Spleen (tissue), 11 donors: ENCODE measurements around the gene GIPC2. TPM values are rescaled to one million over a fixed set of nuclear protein-coding genes. Genes with fewer than 3 reads are reported as not detected.

ENCODE experiments used
- DNase-seq: peaks from one replicate; pipeline ENCODE4 v3.0.0-alpha.2; 2020
- H3K27ac ChIP-seq, 8 donors: fragments of 200-600 bp; sonication (generic) in 7 of 8; 1 replicate in 4 of 8; 2 replicates in 4 of 8; pipeline versions ENCODE4 v1.5.0 to v1.8.0; 2016 to 2021; ENCODE audit warnings: inconsistent platforms in 4 of 8, mild to moderate bottlenecking in 4 of 8, moderate library complexity in 1 of 8
- H3K27me3 ChIP-seq, 7 donors: fragments of 200-600 bp; sonication (generic) in 6 of 7; replicated peaks in 1 of 7; 1 replicate in 4 of 7; 2 replicates in 3 of 7; pipeline versions ENCODE4 v1.5.0 to v1.8.0; 2016 to 2021; ENCODE audit warnings: inconsistent platforms in 3 of 7, mild to moderate bottlenecking in 1 of 7
- H3K36me3 ChIP-seq, 6 donors: fragments of 200-600 bp; sonication (generic) in 5 of 6; 1 replicate in 4 of 6; 2 replicates in 2 of 6; pipeline versions ENCODE4 v1.5.0 to v1.8.0; 2016 to 2021; ENCODE audit warnings: inconsistent platforms in 2 of 6
- H3K4me1 ChIP-seq, 6 donors: fragments of 200-600 bp; sonication (generic) in 5 of 6; 1 replicate in 3 of 6; 2 replicates in 3 of 6; pipeline versions ENCODE4 v1.5.0 to v1.8.0; 2016 to 2021; ENCODE audit warnings: inconsistent platforms in 3 of 6
- H3K4me3 ChIP-seq, 8 donors: fragments of 200-600 bp; sonication (generic) in 7 of 8; 1 replicate in 4 of 8; 2 replicates in 4 of 8; pipeline versions ENCODE4 v1.5.0 to v1.8.0; 2016 to 2021; ENCODE audit warnings: inconsistent platforms in 4 of 8, mild to moderate bottlenecking in 4 of 8, moderate library complexity in 2 of 8
- H3K9me3 ChIP-seq, 8 donors: fragments of 200-600 bp; sonication (generic) in 7 of 8; 1 replicate in 4 of 8; 2 replicates in 4 of 8; pipeline versions ENCODE4 v1.5.0 to v1.8.0; 2016 to 2021; ENCODE audit warnings: inconsistent platforms in 4 of 8
- CTCF ChIP-seq, 11 experiments: fragments of 200-600 bp in 7 of 11; fragments of 450-650 bp in 4 of 11; sonication (generic) in 4 of 11; IDR thresholded peaks in 8 of 11; conservative IDR thresholded peaks in 3 of 11; 1 replicate in 7 of 11; 2 replicates in 4 of 11; pipeline versions ENCODE4 v1.4.0 to v1.8.0; 2016 to 2021; ENCODE audit warnings: antibody characterized with exemption in 11 of 11, inconsistent platforms in 4 of 11, mild to moderate bottlenecking in 1 of 11
- POLR2A ChIP-seq, 3 donors: fragments of 450-650 bp; IDR thresholded peaks; one replicate each; pipeline ENCODE4 v1.5.1; 2017; ENCODE audit warnings: antibody characterized with exemption in 3 of 3, mild to moderate bottlenecking in 1 of 3
- POLR2AphosphoS5 ChIP-seq, 3 donors: sonication (generic); formaldehyde crosslinking; IDR thresholded peaks; one replicate each; pipeline ENCODE4 v1.5.1; 2017; ENCODE audit warnings: antibody characterized with exemption in 3 of 3
- WGBS, 5 donors: extraction: QIAGEN DNeasy Blood & Tissue Kit in 3 of 5; methylation state at CpG; one replicate each; pipeline versions ENCODE4 v1.1.5 to v1.1.7; 2013 to 2018; 5-methylcytosine and 5-hydroxymethylcytosine counted together
- intact Hi-C: fragments of 100-400 bp; cut with DNase I; formaldehyde crosslinking; loops from one replicate; pipeline ENCODE4 v1.15.0; 2023; ENCODE audit warnings: low total_unique reads
- polyA plus RNA-seq, 3 donors: library from polyadenylated mRNA; stranded (reverse); fragments of 200-250 nt; gene quantifications; one replicate each; pipeline ENCODE4 v1.2.1, GENCODE V29; 2013
- total RNA-seq, 7 donors: library from RNA; depleted of rRNA in 3 of 7; stranded (reverse); fragments of >200 nt in 3 of 7; fragmentation: NEBNext Ultra II Directional in 4 of 7; extraction: Animal tissue kit (Norgen Biotek cat#: 25700) in 4 of 7; gene quantifications; one replicate each; pipeline versions ENCODE4 v1.1.0 to v1.2.1, GENCODE V29; 2016 to 2021
- donor health status: healthy with polysubstance abuse.
- donor health status: DM: no; HTN: no; CAD: no; lungs with moderate emphysema.
- donor health status: DM: no; HTN: no; CAD: no.
- donor health status: Bipolar disorder and iron deficiency.
- donor health status: healthy.
- donor health status: DM: no; HTN: no; CAD: no.
- donor health status: DM: yes; HTN: yes; CAD: no.

Gene GIPC2
- total and polyA plus RNA-seq, 10 donors: 5.5 to 49.9 (median 41.1) TPM

- DNase-seq: no peak
Observed at GRCh38 chr1:78006521-78006920, 39.2 kb upstream of the GIPC2 start.

DNA sequence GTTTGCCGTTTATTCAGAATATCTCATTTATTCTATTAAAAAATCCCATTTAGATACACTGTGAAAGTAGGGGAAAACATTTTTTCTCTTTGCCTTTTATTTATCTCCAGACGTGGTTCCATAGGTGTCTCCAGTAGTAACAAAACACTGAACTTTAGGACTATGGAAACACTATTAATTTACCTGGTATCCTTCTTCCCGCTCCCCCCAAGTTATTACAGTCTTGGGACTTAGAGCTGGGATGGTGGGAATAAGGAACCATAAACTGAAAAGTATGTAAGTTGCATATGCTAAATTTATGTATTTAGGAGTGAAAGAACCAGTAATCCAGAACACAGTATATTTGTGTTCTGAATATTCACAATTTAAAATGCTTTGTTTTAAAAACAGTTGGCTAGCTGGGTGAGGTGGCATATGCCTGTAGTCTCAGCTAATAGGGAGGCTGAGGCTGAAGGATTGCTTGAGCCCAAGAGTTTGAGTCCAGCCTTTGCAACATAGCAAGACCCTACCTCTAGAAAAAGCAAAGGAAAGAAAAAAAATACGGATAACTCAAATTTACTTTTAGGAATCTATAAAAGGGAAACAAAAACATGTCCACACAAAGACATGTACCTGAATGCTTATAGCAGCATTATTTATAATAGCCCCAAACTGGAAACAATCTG is 38.0 kb upstream of the GIPC2 start:
- peak overlapping the region in 7 of 8 donors; percentile 34 to 70 (median 47) for H3K4me3 ChIP-seq
- intact Hi-C loops: no loop called here
- H3K27me3 ChIP-seq: no peaks in the 10 kb centered on the region
- peak overlapping the region in 7 of 8 donors; percentile 34 to 93 (median 90) for H3K27ac ChIP-seq
- 69 to 85% (median 76%) methylated on average over 4 of the region's 4 CpGs for WGBS, 5 donors
- H3K36me3 ChIP-seq: peaks cover 0 to 1% (median 0%) of the 10 kb centered on the region in 6 donors
- DNase-seq: no peak
- no peaks in the 10 kb centered on the region for H3K9me3 ChIP-seq
- peaks cover 3 to 69% (median 28%) of the 10 kb centered on the region in 6 donors for H3K4me1 ChIP-seq
- TF ChIP-seq POLR2A (IDR thresholded peaks at IDR 0.05) (no peak), CTCF (IDR thresholded peaks at IDR 0.05 in 8 of 11, conservative IDR thresholded peaks at IDR 0.05 in 3 of 11) (no peak), POLR2AphosphoS5 (IDR thresholded peaks at IDR 0.05) (no peak)

More at GRCh38 chr1:78006521-78006920, 39.2 kb upstream of the GIPC2 start:
- H3K36me3 ChIP-seq: no peaks in the 10 kb centered on the region
- H3K9me3 ChIP-seq: no peaks in the 10 kb centered on the region
- H3K4me1 ChIP-seq: peaks cover 3 to 82% (median 33%) of the 10 kb centered on the region in 6 donors
- H3K4me3 ChIP-seq: peak overlapping the region; percentile 30 to 70 (median 46)
- TF ChIP-seq POLR2AphosphoS5 (IDR thresholded peaks at IDR 0.05) (no peak), POLR2A (IDR thresholded peaks at IDR 0.05) (no peak), CTCF (IDR thresholded peaks at IDR 0.05 in 8 of 11, conservative IDR thresholded peaks at IDR 0.05 in 3 of 11) (no peak)
- intact Hi-C loops: no loop called here
- H3K27me3 ChIP-seq: no peaks in the 10 kb centered on the region
- H3K27ac ChIP-seq: peak overlapping the region; percentile 32 to 93 (median 90)

DNA sequence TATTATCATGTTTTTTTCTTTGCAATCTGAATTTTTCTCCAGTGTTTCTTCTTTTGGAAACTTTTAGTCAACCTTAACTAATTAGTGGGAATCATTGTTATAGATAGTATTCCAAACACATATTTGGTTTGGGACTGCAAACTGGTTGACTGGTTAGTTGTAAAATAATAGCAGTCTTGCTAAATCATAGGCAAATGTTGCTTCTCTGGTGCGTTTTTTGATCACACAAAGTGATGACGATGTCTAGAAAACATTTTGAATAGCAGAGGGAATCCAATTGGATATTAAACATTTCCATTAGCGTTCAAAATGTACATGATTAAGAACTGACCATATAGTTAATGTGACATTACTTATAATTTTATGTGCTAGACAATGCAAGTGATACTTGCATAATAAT is 36.5 kb upstream of the GIPC2 start:
- DNase-seq: no peak
- Histone ChIP-seq H3K27me3 (no peaks in the 10 kb centered on the region), H3K27ac (peak overlapping the region in 5 of 8 donors; percentile 6 to 92 (median 34)), H3K4me1 (peaks cover 3 to 55% (median 17%) of the 10 kb centered on the region in 6 donors), H3K9me3 (no peaks in the 10 kb centered on the region), H3K4me3 (peak overlapping the region in 4 of 8 donors; percentile 8 to 54 (median 31)), H3K36me3 (peaks cover 0 to 16% (median 2%) of the 10 kb centered on the region in 6 donors)
- WGBS, 5 donors: 78 to 88% (median 83%) methylated on average over 3 of the region's 3 CpGs
- no peak for TF ChIP-seq CTCF (IDR thresholded peaks at IDR 0.05 in 8 of 11, conservative IDR thresholded peaks at IDR 0.05 in 3 of 11)
- no peak for TF ChIP-seq POLR2AphosphoS5 (IDR thresholded peaks at IDR 0.05)
- intact Hi-C loops: no loop called here

DNA sequence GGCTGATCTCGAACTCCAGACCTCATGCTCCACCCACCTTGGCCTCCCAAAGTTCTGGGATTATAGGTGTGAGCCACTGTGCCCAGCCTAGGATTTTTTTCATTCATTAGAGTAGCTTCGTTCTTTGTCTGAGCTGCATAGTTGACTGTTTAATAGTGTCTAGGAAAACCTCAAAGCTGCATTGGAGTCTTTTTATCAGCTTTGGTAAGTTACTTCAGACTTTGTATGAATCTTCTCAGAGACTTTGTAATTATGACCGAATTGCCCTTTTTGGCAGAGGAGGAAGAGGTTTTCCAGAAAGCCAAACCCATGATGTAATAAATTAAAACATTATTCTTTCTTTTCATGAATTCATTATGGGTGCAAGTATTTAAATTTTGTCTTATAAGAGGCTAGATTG is 35.9 kb upstream of the GIPC2 start:
- Histone ChIP-seq H3K27me3 (no peaks in the 10 kb centered on the region), H3K27ac (peak overlapping the region in 5 of 8 donors; percentile 6 to 92 (median 33)), H3K4me3 (peak overlapping the region in 4 of 8 donors; percentile 8 to 54 (median 31)), H3K9me3 (no peaks in the 10 kb centered on the region), H3K36me3 (peaks cover 0 to 21% (median 4%) of the 10 kb centered on the region in 6 donors), H3K4me1 (peaks cover 3 to 56% (median 17%) of the 10 kb centered on the region in 6 donors)
- TF ChIP-seq POLR2AphosphoS5 (IDR thresholded peaks at IDR 0.05) (no peak), CTCF (IDR thresholded peaks at IDR 0.05 in 8 of 11, conservative IDR thresholded peaks at IDR 0.05 in 3 of 11) (no peak), POLR2A (IDR thresholded peaks at IDR 0.05) (no peak)
- WGBS, 5 donors: 70 to 85% (median 71%) methylated on average over 3 of the region's 3 CpGs
- DNase-seq: no peak
- intact Hi-C loops: no loop called here
